HEK293 (cell line): ENCODE data around the gene UBE2V1.

Source experiments
- CTCF ChIP-seq: fragments of 450-650 bp; formaldehyde crosslinking; IDR thresholded peaks from 2 replicates; pipeline ENCODE4 v1.5.1; 2016; ENCODE audit warnings: missing biosample characterization, missing genetic modification characterization
- PRDM2 ChIP-seq: fragments of 450-650 bp; formaldehyde crosslinking; IDR thresholded peaks from 2 replicates; pipeline ENCODE4 v1.5.1; 2016; ENCODE audit warnings: missing biosample characterization, missing genetic modification characterization, borderline replicate concordance
- SALL2 ChIP-seq: fragments of 450-650 bp; formaldehyde crosslinking; IDR thresholded peaks from 2 replicates; pipeline ENCODE4 v1.5.0; 2017; ENCODE audit warnings: missing biosample characterization, mild to moderate bottlenecking, missing genetic modification characterization, borderline replicate concordance
- ZNF274 ChIP-seq, 2 experiments: fragments of 200-500 bp in 1 of 2; fragments of 450-650 bp in 1 of 2; sonication (Bioruptor generic) in 1 of 2; formaldehyde crosslinking in 1 of 2; IDR thresholded peaks; 2 replicates each; pipeline versions ENCODE4 v1.5.1 to v1.6.1; 2014 to 2016; ENCODE audit warnings: borderline replicate concordance in 1 of 2, inconsistent platforms in 1 of 2, low read length in 1 of 2, missing biosample characterization in 1 of 2, missing genetic modification characterization in 1 of 2
- TF ChIP-seq, protein P1 (sequence below): fragments of 450-650 bp; formaldehyde crosslinking; IDR thresholded peaks from 2 replicates; pipeline ENCODE4 v1.5.1; 2016; ENCODE audit warnings: missing biosample characterization, missing genetic modification characterization
- TF ChIP-seq, protein P2 (sequence below): fragments of 450-650 bp; formaldehyde crosslinking; IDR thresholded peaks from 2 replicates; pipeline ENCODE4 v1.5.1; 2016; ENCODE audit warnings: missing biosample characterization, missing genetic modification characterization, low read depth

GRCh38 chr20:50136822-50137599, 24.1 kb upstream of the UBE2V1 start:
- TF ChIP-seq, protein P1, sequence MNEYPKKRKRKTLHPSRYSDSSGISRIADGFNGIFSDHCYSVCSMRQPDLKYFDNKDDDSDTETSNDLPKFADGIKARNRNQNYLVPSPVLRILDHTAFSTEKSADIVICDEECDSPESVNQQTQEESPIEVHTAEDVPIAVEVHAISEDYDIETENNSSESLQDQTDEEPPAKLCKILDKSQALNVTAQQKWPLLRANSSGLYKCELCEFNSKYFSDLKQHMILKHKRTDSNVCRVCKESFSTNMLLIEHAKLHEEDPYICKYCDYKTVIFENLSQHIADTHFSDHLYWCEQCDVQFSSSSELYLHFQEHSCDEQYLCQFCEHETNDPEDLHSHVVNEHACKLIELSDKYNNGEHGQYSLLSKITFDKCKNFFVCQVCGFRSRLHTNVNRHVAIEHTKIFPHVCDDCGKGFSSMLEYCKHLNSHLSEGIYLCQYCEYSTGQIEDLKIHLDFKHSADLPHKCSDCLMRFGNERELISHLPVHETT (tag by site-specific recombination), result no peak
- TF ChIP-seq PRDM2 (tag by site-specific recombination) (no peak), CTCF (no peak), SALL2 (tag by site-specific recombination) (no peak), ZNF274 (IDR thresholded peaks at IDR 0.05; ENCODE audit: low read length) (no peak), ZNF274 (tag by site-specific recombination; IDR thresholded peaks at IDR 0.05; ENCODE audit: borderline replicate concordance) (no peak)
- TF ChIP-seq, protein P2, sequence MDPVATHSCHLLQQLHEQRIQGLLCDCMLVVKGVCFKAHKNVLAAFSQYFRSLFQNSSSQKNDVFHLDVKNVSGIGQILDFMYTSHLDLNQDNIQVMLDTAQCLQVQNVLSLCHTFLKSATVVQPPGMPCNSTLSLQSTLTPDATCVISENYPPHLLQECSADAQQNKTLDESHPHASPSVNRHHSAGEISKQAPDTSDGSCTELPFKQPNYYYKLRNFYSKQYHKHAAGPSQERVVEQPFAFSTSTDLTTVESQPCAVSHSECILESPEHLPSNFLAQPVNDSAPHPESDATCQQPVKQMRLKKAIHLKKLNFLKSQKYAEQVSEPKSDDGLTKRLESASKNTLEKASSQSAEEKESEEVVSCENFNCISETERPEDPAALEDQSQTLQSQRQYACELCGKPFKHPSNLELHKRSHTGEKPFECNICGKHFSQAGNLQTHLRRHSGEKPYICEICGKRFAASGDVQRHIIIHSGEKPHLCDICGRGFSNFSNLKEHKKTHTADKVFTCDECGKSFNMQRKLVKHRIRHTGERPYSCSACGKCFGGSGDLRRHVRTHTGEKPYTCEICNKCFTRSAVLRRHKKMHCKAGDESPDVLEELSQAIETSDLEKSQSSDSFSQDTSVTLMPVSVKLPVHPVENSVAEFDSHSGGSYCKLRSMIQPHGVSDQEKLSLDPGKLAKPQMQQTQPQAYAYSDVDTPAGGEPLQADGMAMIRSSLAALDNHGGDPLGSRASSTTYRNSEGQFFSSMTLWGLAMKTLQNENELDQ (tag by site-specific recombination), result no peak
